ENCODE data around the gene SORCS3.

SORCS3 gene

DNA sequence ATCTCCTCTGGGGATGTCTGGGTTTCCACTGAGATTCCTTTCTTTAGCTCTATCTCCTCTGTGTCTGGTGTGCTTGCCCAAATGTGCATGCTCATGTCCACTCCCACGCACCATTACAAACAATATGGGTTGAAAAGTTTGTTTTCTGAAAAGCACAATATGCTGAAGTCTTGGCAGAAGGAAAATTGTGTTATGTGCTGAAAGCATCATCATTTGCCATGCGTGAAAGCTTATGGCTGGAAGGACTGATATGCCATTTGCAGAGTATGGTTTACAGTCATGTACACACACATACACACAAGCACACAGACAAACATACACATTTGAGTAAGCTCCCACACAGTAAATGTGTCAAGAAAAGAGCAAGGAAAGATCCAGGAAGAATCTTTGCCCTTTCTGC lies 231.6 kb downstream of the SORCS3 start:
- DNase-seq = no peak

DNA sequence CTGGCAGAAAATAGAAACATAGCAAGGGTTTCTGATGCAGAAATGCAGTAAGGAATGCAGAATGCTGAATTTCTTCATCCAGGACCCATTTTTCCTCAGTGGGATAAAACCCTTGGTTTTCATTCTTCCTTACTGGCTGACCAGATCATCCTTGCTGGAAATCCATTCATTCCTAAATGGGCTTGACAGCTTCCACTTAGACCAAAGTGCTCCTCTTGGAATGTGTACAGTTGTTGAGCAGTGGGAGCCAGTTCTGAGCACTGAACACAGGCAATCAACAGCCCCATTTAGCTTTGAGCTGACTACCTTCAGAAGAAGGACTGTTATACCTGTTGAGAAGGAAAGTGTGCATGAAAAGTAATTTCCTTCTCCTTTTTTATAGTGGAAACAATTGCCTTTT lies 232.1 kb downstream of the SORCS3 start:
- no peak for DNase-seq

DNA sequence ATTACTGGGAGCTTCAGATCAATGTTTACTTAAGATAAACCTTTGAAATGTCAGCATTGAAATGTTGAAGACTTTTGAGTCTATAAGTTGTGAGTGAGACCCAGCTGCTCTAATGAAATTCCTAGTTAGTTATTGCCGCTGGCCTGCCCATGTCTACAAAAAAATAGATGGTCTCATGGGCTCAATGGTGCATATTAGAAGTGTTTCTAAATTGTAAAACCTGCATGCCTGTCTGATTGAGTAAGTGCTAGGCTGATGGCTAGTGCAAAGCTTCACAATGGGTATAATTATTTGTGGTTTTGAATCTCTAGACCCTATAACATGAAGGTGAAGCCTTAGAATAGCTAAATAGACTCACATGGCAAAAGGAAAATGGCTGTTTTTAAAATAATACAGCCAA lies 234.5 kb downstream of the SORCS3 start:
- no peak for DNase-seq

DNA sequence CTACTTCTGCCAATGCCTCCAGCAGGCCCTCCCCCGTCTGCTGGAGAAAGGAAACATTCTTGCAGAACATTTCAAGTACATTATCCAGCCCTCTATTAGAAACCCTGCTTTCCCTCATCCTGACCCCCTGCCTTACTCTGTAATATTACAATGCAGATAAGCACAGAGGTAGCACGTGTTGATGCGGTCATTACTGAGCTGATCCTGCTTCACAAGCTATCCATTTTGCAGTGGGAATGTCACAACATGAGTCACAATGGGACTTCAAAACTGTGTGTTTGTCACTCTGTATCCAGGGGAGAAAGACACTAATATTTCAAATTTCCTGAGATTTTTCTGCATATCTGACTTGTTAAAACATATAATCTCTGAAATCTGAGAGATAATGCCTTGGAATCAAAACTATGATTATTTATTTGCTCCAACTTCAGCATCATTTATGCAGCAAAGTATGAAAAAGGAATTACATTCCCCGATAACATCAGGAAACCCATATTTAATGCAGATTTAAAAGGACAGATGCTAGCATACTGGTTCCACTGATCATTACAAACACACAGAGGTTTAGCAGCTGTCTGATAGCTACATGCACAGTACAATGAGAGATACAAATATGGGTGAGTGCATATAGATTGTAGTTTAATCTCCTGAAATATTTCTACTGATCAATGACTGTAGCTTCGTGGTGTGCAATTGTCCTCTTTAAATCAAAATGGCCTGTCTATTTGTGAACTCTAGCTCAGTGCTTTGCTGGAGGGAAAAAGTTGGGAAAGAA lies 239.7 kb downstream of the SORCS3 start:
- no peak for DNase-seq

DNA sequence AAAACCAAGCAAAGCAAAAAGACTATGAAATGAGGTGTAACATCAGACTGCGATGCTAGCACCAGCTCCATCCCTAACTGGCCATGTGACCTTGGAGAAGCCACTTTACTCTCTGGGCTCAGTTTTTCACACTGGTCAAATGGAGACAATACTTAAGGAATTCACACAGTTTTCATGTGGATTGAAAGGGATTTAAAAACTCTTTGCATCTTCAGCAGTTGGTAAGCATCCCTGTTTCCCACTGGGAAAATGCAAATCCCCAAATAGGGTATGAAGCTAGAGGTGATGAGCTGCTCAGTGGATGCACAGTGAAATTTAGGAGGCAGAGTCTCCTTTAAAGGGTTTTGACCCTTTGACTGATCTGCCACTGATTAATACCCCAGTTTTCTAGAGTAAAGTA lies 240.7 kb downstream of the SORCS3 start:
- DNase-seq = no peak

DNA sequence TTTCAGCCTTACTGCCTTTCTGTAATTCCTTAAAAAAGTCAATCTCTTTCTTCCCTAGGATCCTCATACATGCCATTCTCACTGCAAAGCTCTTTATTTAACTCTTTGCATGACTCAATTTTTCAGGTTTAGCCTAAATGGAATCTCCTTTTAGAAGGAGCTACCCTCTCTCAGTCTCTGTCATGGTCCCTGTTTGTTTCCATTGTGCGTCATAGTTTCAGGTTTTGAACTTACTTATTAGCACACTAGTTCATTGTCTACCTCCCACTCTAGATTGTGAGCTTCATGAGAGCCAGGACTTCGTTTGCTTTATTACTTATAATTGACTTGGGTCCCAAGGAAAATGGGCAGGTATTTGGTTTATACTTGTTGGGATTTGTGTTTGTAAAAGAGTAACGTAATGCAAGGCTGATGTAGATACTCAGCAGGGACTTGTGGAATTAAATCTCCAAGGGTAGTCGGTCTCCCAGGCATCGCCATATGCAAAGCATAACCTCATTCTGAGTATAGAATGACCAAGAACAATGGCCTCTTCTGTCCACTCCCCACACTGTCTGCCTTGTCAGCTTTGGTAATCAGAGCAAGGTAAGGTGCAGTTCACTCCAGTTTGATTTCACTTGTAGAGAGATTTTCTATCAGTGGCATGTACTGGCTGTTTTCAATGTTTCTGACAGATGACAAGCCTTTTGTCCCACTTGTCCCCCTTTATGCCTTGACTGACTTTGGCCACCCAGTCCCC lies 252.0 kb downstream of the SORCS3 start:
- no peak for DNase-seq

DNA sequence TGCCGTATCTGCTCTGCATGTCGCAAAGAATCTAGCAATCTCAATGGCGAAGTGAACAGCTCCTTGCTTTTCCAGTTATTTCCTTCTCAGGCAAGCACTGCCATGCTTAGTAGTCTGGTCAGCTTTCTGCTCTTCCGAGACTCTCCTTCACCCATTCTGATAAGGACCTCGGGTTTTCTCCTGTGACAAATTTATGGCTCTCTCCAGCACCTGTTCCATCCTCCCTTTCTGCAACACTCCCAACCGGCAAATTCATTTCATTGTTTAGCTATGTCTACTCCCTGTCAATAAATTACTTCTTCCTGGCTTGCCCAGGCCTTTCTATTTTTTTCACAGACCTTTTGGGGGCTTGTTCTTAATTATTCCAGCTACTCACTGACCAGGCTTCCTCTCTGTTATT lies 252.6 kb downstream of the SORCS3 start:
- no peak for DNase-seq

DNA sequence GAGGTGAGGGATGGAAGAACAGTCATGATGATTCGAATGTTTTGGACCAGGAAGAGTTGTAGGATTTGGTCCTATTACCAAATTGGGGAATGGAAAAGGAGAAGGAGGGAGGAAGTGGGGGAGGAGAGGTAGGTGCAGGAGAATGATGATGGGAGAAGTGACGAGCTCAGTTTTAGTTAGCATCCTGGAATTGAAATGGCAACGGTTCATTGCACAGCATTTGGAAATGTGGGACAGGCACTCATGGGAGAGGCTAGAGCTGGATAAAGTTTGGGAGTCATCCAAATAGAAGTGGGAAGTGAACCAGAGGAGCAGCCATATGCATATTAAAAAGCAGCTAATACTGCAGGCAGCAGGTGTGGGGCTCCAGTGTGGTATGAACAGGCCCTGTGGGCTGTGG lies 253.6 kb downstream of the SORCS3 start:
- no peak for DNase-seq

DNA sequence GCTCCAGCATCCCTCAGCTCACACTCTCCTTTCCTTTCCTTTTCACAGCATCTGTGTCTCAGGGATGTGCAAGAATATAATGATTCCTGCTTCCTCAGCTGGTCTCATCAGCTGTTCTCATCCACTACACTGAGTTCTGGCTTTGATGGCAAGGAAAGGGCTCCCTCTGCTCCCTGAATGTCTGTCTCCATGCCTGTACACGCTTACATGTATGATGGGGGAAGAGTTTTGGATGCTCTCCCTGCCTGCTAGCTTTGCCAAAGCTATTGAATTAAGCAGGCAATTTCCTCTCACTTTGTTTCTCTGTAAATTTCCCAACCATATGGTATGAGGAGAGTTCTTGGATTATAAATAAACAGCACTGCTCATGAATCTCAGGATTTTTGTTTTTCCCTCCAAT lies 254.5 kb downstream of the SORCS3 start:
- DNase-seq = no peak

DNA sequence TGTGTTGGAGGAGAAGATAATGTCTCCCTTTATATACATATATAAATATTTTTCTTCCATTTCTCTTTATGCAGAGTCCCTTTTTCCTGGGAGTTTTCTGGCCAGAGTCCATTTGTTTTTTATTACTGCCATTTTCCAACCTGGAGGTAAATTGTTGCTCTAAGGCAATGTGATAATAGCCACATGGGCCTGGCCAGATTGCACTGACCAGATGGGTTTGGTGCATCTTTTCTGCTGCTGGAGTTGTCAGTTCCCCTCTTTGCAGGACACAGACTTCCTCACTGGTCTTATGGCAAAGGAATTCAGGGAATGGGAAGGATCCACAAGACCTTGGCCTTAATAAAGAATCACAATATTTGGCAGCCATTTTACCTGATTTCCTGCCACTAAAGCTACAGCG lies 254.9 kb downstream of the SORCS3 start:
- DNase-seq = no peak

DNA sequence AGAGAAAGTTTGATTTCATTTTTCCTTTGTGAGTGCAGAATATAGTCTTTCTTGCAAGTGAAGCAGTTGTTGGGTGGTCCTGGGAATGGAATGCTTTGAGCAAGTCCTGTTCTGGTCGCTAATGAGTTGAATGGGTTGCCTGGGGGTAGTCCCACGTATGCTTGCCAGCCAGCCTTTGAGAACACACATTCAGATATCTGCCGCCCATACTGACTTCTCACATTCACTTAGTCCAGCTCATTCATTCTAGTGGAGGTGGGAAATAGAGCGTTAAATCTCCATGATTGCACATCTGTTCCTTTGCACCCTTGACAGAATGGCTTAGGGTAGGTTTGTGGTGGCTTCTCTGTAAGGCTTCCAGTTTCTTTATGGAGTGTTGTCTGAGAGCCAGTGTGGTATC lies 256.6 kb downstream of the SORCS3 start:
- DNase-seq = no peak

DNA sequence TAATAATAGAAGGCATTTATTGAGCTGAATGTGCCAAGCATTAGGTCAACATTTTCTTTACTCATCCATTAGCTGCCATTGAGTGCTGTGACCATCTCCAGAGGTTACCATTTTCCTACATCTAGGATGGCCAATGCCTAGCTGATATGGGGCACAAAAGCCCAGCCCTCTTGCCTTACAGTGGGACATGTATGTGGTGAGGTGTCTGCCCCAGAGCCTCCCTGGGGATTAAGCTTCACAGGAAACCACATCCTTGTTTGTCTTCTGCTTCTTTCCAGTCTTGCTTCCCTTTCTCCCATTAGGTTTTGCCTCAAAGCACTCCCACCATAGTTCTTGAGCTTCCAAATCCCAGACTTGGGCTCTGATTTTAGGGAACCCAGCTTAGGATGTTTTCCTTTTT lies 258.7 kb downstream of the SORCS3 start:
- DNase-seq = no peak

DNA sequence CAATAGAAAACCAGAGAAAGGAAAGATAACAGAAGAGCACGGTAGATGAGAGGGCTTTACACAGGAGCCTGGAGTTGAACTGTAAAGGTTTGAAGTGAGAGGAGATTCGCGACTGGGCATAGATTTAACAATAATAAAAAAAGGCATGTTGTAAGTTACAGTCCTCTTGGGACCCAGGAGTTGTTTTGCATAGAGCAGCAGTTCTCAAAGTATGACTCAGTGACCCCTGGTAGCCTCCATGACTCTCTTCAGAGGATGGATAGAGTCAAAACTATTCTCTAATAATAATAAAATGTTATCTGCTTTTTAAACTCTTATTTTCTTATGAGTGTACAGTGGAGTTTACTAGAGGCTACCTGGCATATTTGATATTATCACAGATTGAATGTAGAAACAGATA lies 262.3 kb downstream of the SORCS3 start:
- no peak for DNase-seq

DNA sequence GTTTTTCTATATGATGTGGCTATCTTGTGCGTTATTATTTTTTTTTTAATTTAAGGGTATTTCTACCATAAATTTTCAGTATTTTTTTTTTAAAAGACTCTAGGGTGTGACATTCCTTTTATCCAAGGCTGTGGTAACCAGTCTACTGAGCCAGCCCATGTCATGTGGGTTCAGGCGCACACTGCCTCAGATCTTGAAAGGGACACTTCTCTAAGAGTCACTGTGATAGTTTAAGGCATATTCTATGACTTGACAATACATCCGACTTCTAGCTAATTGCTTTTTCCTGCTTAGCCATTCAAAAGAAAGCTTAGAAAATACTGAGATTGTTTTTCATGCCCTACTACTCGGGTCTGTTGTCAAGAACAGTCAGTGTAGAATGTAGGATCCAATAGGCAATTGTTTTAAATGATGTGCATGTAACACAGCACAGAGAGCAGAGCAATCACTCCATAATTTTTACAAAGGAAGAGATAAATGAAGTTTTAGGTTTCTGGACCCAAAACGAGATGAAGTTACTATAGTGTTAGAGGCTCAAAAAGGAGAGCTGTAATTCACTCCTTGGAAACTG lies 263.7 kb downstream of the SORCS3 start:
- no peak for DNase-seq

DNA sequence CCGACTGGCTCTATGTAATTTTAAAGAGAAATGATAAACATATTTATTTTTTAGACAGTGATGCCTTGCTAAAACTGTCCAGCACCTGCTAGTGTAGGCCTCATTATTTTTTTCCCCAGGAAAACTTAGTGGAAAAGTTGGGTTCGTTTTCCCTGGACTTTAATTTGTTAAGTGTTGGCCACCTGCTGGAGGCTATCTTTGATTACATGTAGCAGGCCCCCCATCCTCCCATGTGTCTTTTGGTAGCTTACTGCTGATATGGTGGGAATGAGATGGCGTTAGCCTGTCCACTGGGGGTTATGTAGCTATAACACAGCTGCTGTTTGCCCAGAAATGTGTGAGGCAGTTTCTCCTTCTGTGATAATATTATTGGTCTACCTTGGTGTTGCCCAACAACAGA lies 265.0 kb downstream of the SORCS3 start:
- no peak for DNase-seq

DNA sequence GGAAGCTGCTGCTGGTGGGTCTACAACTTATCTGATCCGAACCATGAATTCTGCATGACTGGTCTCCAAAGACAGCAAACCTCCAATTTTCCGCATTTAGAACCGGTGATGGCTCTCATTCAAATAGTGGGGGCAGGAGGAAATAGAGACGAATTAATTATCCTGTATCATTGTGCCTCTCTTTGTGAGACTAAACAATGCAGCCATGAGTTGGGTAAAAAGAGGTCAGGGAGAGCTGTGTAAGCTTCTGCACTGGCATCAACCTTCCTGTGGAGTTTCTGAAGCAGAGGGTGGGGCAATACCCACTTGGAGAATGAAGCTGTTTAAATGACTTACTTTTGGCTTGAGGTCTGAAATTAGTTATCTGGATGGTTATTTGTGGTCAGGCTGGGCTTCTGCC lies 266.4 kb downstream of the SORCS3 start:
- DNase-seq = no peak

DNA sequence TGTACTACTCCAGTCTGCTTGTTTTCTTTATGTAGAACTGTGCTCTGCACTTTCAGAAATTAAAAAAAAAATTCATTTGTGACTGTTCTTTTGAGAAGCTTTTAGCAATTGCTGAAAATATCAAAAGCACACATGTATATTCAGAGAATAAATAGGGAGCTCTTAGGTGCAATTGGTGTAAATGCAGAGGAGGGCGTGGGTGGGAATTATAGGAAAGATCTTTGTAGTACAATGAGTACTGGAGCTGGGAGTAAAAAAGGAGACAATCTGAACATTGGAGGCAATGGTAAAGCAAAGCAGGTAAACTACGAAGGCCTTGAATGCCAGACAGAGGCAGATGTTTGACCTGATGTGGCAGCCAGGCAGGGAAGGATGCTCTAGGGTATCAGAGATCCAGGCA lies 267.5 kb downstream of the SORCS3 start:
- DNase-seq = no peak

DNA sequence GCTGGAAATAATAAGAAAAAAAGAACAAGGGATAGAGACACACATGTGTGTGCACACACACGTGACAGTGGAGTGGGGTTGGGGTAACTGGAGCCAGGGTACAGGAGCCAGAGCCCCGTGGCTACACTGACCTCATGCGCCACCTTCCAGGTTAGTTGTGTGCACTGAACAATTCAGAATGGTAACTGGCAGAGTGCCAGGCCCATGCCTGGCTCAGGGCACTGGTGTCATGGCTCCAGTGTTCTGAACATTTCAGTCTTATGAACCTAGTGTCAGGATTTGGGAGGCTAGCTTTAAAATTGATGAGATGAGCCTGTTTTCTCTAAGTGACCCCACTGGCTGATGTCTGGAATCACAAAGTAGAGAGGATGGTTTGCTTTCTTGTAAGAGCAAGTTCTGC lies 269.6 kb downstream of the SORCS3 start:
- no peak for DNase-seq

DNA sequence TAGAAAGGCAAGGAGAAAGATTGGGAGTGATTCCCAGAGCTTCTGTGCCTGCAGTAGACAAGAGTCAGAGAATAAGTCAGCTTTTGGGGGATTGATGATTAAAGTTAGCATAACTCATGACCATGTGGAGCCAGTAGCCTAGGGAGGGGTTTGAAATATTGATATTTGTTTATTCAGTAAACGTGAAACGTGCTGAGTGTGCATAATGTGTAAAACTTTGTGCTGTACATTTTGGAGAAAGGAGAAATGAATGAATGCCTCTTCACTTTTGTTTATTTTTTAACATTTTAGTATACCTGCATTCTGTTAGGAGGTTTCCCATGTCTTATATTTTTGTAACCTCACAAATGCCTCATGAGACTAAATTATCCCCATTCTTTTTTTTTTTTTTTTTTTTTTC lies 272.3 kb downstream of the SORCS3 start:
- DNase-seq = no peak

DNA sequence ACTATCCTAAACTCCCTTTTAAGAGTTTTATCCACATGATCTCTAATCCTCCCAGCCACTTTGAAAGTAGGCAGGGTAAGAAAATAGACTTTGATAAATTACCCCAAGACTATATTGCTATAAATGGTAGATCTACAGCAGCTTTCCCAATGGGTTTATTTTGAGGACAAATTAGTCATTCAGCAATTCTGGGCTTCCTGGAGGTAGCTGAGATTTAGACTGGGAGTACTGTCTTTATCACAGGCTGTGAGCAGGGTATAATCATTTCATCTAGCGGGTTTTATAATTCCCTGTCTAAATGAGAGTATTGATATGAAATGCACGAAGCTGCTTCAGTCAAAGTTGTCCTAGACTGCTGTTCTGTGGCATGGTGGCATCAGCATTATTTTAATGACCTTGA lies 279.4 kb downstream of the SORCS3 start:
- no peak for DNase-seq

DNA sequence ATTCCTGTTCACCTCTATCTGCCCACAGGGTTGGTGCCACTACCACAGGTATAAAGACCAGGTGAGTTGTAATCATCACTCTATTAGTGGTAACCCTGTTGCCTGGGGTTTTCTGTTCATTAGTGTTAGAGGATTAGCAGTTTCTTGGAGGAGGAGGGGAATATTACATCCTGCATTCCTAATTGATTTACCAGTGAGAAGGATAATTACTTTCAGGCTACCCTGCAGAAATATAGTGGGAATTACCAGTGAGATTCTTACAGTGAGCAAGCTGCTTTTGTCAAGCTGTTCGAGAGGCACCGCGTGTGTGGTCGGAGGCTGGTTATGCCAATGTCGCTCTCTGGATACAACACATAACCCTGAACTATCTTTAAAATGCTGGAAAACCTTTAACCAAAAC lies 280.7 kb downstream of the SORCS3 start:
- DNase-seq = no peak

DNA sequence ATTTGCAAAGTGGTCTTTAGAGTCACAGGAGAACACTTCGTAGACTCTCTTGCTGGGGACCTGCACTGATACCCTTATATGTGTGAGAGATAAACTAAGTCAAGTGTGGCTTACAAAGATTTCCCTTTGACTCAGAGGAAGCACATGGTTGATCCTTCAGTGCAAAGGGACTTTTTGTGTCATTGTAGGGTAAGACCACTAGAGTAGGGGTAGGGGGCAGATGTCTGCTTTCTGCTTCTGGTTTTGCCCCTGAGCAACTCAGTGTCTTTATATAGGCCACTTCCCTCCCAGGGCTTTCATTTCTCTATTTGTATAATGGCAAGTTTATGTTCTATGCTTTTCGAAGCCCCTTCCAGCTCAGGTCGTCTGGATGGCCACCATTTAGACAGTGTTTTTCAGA lies 281.7 kb downstream of the SORCS3 start:
- DNase-seq = no peak

DNA sequence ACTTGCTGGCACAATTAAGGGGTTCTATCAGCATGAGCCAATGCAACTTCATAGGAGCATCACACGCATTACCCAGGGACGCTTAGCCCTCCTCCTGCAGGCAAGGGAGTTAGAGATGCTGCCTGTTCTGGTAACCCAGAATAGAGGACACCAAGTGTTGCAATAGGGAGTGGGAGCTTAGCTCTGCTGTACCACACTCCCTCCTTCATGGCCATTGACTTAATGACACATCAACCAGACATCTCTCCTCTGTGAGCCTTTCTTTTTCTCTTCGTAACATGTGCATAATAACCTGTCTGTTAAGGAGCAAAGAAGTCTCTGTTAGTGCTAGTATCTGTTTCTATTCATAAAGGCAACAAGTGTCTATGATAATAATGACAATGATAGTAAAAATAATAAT lies 282.4 kb downstream of the SORCS3 start:
- DNase-seq = no peak

DNA sequence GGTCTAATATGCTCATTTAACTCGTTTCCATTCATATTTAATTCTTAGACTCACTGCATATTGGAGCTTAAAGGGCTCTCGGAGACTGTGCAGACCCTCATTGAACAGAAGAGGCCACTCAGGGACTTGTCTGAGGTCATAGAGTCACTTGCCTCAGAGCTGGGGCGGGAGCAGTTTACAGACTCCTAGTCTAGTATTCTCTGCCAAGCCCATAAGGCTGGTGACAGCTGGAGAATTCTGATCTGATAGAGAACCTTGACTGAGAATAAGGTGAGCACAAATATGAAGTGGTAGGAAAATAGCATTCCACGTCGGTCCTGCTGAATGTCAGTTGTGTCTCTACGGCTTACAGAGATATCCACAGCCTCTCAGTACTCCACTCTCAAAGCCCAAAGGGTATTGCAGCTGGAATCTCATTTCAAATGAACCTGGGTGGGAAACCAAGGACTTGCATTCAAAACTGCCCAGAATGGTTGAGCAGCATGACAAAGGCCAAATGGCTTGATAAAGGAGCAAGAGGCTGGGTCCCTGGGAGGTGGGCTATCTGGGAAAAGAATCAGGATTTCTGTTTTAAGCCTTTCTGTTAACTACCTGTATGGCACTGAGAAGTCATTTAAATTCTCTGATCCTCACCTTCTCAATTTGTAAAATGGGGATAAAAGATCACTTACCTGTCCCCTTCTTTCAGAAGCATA lies 283.2 kb downstream of the SORCS3 start:
- DNase-seq = no peak
